Activated CD4-positive, alpha-beta T cell treated with anti-CD3 and anti-CD28 coated beads, Interleukin-2, amount 10 ng/mL, durations not matched to agents 7 days and 5 days (primary cell): Measurements from ENCODE around the gene IL18RAP. TPM values are rescaled to one million over a fixed set of nuclear protein-coding genes. Genes with fewer than 3 reads are reported as not detected.

Source experiments
- CTCF ChIA-PET: fragments of 350-600 bp; sonication (Branson Sonifier 250); formaldehyde crosslinking; loops from one replicate; lab custom pipeline; 2021; ENCODE audit warnings: antibody characterized with exemption; lab: Charles Lee
- POLR2A ChIA-PET: fragments of 350-600 bp; sonication (Branson Sonifier 250); formaldehyde crosslinking; loops from one replicate; lab custom pipeline; 2021; ENCODE audit warnings: antibody characterized with exemption; lab: Charles Lee
- DNase-seq: peaks from one replicate; pipeline ENCODE4 v3.0.0-alpha.2; 2020
- H3K27ac Mint-ChIP-seq: one replicate; pipeline ENCODE4 v1.8.0; 2021; ENCODE audit warnings: mild to moderate bottlenecking, moderate library complexity, mixed read lengths
- H3K27me3 Mint-ChIP-seq: one replicate; pipeline ENCODE4 v1.8.0; 2021; ENCODE audit warnings: mixed read lengths
- H3K36me3 Mint-ChIP-seq: one replicate; pipeline ENCODE4 v1.8.0; 2021; ENCODE audit warnings: low read depth, mixed read lengths
- H3K4me1 Mint-ChIP-seq: one replicate; pipeline ENCODE4 v1.8.0; 2021; ENCODE audit warnings: mixed read lengths
- H3K4me3 Mint-ChIP-seq: one replicate; pipeline ENCODE4 v1.8.0; 2021; ENCODE audit warnings: mild to moderate bottlenecking, moderate library complexity, mixed read lengths
- H3K9me3 Mint-ChIP-seq: one replicate; pipeline ENCODE4 v1.8.0; 2021; ENCODE audit warnings: mixed read lengths
- total RNA-seq, 2 experiments: library from RNA; stranded (reverse); gene quantifications; one replicate each; pipeline ENCODE4 v1.2.3, GENCODE V29; 2021

Gene IL18RAP, protein sequence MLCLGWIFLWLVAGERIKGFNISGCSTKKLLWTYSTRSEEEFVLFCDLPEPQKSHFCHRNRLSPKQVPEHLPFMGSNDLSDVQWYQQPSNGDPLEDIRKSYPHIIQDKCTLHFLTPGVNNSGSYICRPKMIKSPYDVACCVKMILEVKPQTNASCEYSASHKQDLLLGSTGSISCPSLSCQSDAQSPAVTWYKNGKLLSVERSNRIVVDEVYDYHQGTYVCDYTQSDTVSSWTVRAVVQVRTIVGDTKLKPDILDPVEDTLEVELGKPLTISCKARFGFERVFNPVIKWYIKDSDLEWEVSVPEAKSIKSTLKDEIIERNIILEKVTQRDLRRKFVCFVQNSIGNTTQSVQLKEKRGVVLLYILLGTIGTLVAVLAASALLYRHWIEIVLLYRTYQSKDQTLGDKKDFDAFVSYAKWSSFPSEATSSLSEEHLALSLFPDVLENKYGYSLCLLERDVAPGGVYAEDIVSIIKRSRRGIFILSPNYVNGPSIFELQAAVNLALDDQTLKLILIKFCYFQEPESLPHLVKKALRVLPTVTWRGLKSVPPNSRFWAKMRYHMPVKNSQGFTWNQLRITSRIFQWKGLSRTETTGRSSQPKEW
- 1 to 10 TPM; 3.8 TPM for total RNA-seq

DNA sequence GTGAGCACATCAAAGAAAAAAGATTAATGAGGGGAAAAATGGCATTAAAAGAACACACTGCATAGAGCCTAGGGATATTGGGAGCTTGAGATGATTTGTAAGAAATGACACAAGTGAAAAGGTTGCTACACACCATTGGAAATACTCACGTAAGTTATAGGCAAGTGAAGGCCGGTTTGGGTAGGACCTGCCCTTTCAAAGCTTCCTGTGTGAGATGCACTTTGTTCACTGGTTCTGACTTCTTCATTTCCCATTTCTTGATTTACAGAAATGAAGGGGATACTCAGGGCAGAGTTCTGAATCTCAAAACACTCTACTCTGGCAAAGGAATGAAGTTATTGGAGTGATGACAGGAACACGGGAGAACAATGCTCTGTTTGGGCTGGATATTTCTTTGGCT is at the start of gene IL18RAP:
Gene IL18RAP, plus strand, starts transcription at position 251 of the 400 bp plus-strand sequence. Its CDS starts 118 bp downstream, at position 369.
- Mint-ChIP-seq H3K4me3 (no peak within 1 kb of the TSS), H3K4me1 (peaks cover 62% of the 10 kb centered on the region), H3K36me3 (peaks cover 44% of the 10 kb centered on the region), H3K27ac (no peak within 1 kb of the TSS), H3K27me3 (no peaks in the 10 kb centered on the region), H3K9me3 (peaks cover 9% of the 10 kb centered on the region)
- POLR2A ChIA-PET = no interaction called here
- CTCF ChIA-PET = interaction anchor here (1.0 kb wide), 1 partner anchor 162 kb away, joined by 3 read pairs; no protein-coding TSS in a partner anchor
- DNase-seq = no peak

DNA sequence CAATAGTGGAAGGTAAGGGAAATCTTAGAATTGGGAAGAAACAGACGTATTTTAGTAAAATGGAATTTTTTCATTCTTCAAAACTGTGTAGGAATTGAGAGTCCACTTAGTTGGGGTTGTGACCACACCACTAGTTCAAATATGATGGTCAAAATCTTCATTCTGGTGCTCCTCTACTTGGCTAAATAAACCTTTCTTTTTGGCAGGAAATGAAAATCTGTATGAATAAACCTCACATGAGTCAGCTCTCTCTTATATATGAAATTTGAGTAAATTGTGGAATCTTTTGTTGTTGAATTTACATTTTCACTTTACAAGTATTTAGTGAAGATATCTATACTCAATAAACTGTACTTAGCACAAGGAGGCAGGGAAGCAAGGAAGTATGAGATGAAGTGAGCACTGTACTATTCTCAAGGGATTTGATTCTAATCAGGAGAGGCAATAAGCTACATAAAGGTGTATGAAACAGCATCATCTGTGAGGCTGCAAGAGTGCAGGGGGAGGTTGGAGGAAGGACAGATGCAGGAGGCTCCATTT is 46.8 kb upstream of the IL18RAP start:
- Mint-ChIP-seq H3K27me3 (no peaks in the 10 kb centered on the region), H3K27ac (no peak overlapping the region), H3K36me3 (peaks cover 85% of the 10 kb centered on the region), H3K9me3 (peaks cover 28% of the 10 kb centered on the region), H3K4me1 (peaks cover 2% of the 10 kb centered on the region), H3K4me3 (no peak overlapping the region)
- POLR2A ChIA-PET = no interaction called here
- CTCF ChIA-PET = interaction anchor here (0.8 to 1.5 kb wide), 2 partner anchors 17 to 20 kb away, joined by 3 to 4 read pairs; no protein-coding TSS in a partner anchor
- no peak for DNase-seq

- CTCF ChIA-PET = no interaction called here
- H3K27me3 Mint-ChIP-seq = no peaks in the 10 kb centered on the region
- no peak overlapping the region for H3K27ac Mint-ChIP-seq
- H3K4me1 Mint-ChIP-seq = peaks cover 1% of the 10 kb centered on the region
- no peak overlapping the region for H3K4me3 Mint-ChIP-seq
- DNase-seq = no peak
- H3K36me3 Mint-ChIP-seq = peaks cover 86% of the 10 kb centered on the region
- POLR2A ChIA-PET = no interaction called here
- H3K9me3 Mint-ChIP-seq = peaks cover 31% of the 10 kb centered on the region
Observed at GRCh38 chr2:102383722-102384121, 39.2 kb upstream of the IL18RAP start.

- peaks cover 84% of the 10 kb centered on the region for H3K36me3 Mint-ChIP-seq
- DNase-seq = no peak
- H3K9me3 Mint-ChIP-seq = peaks cover 23% of the 10 kb centered on the region
- H3K4me3 Mint-ChIP-seq = no peak overlapping the region
- CTCF ChIA-PET = interaction anchor here (0.9 kb wide), 2 partner anchors 22 to 27 kb away, joined by 3 to 4 read pairs; no protein-coding TSS in a partner anchor
- H3K27me3 Mint-ChIP-seq = no peaks in the 10 kb centered on the region
- POLR2A ChIA-PET = no interaction called here
- peaks cover 1% of the 10 kb centered on the region for H3K4me1 Mint-ChIP-seq
- no peak overlapping the region for H3K27ac Mint-ChIP-seq
Observed at GRCh38 chr2:102385522-102385921, 37.4 kb upstream of the IL18RAP start.

GRCh38 chr2:102386004-102386403 is 37.0 kb upstream of the IL18RAP start:
- Mint-ChIP-seq H3K4me3 (no peak overlapping the region), H3K27ac (no peak overlapping the region), H3K4me1 (peaks cover 2% of the 10 kb centered on the region), H3K9me3 (peaks cover 21% of the 10 kb centered on the region), H3K27me3 (no peaks in the 10 kb centered on the region), H3K36me3 (peaks cover 82% of the 10 kb centered on the region)
- no peak for DNase-seq
- POLR2A ChIA-PET = no interaction called here
- CTCF ChIA-PET = interaction anchor here (0.9 kb wide), 1 partner anchor 27 kb away, joined by 3 read pairs; no protein-coding TSS in a partner anchor

DNA sequence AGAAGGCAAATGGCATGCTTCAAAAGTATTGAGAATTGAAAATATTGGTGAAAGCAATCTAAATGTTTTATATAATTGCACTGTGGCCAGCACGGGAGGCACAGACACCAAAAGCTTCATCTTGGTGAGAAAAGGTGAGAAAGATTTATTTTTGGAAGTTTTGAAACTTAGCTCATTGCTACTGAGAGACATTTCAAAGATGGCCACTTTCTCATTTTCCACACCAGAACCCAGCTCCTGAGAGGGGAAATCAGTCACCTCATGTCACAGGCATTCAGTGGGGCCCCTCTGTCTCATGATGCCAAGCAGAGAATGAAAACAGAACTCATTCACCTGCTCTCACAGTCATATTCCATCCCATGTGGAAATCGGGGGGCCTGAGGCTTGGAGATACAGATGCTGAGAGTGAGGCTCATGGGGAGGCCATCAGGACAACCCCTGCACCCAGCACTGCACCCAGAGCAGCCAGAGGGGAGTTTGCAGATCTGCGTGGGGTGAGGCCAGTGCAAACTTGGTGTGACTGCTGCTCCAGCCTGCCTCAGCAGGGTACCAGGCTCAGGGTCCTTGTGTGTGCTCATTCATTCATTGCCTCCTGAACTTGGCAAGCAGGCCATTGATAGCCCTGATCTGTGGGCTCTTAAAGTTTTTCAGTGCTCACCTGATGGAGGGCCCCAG is 36.0 kb upstream of the IL18RAP start:
- peaks cover 81% of the 10 kb centered on the region for H3K36me3 Mint-ChIP-seq
- CTCF ChIA-PET = interaction anchor here (2.5 kb wide), 1 partner anchor 10 kb away, joined by 6 read pairs; no protein-coding TSS in a partner anchor
- H3K27ac Mint-ChIP-seq = no peak overlapping the region
- peaks cover 19% of the 10 kb centered on the region for H3K9me3 Mint-ChIP-seq
- DNase-seq = no peak
- H3K4me1 Mint-ChIP-seq = peaks cover 11% of the 10 kb centered on the region
- H3K4me3 Mint-ChIP-seq = no peak overlapping the region
- POLR2A ChIA-PET = no interaction called here
- no peaks in the 10 kb centered on the region for H3K27me3 Mint-ChIP-seq

- no peak for DNase-seq
- POLR2A ChIA-PET = no interaction called here
- CTCF ChIA-PET = interaction anchor here (2.5 kb wide), 1 partner anchor 9 kb away, joined by 6 read pairs; no protein-coding TSS in a partner anchor
- peaks cover 11% of the 10 kb centered on the region for H3K4me1 Mint-ChIP-seq
- H3K27me3 Mint-ChIP-seq = no peaks in the 10 kb centered on the region
- peaks cover 16% of the 10 kb centered on the region for H3K9me3 Mint-ChIP-seq
- no peak overlapping the region for H3K4me3 Mint-ChIP-seq
- peaks cover 78% of the 10 kb centered on the region for H3K36me3 Mint-ChIP-seq
- no peak overlapping the region for H3K27ac Mint-ChIP-seq
Observed at GRCh38 chr2:102387763-102388546, 35.0 kb upstream of the IL18RAP start.

DNA sequence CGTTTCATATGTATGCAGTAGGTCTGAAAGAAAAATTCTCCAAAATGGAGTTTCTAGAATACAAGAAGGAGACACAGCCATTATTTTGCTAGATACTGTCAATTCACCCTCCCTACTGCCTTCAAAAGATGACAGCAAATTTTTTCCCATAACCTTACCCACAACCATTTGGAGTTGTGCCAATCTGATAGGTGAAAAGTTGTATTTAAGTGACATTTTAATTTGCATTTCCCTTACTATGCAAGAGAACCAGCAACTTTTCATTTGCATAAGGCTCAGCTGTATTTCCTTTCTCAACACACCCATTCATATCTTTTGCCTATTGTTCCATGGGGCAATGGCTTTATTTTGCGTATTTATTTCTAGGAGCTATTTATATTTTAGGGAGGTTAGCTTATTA is 31.4 kb upstream of the IL18RAP start:
- H3K36me3 Mint-ChIP-seq = peaks cover 58% of the 10 kb centered on the region
- DNase-seq = no peak
- peaks cover 11% of the 10 kb centered on the region for H3K4me1 Mint-ChIP-seq
- no peaks in the 10 kb centered on the region for H3K27me3 Mint-ChIP-seq
- no peak overlapping the region for H3K4me3 Mint-ChIP-seq
- CTCF ChIA-PET = interaction anchor here (2.3 kb wide), 1 partner anchor 17 kb away, joined by 7 read pairs; no protein-coding TSS in a partner anchor
- peaks cover 2% of the 10 kb centered on the region for H3K9me3 Mint-ChIP-seq
- H3K27ac Mint-ChIP-seq = no peak overlapping the region
- POLR2A ChIA-PET = no interaction called here

DNA sequence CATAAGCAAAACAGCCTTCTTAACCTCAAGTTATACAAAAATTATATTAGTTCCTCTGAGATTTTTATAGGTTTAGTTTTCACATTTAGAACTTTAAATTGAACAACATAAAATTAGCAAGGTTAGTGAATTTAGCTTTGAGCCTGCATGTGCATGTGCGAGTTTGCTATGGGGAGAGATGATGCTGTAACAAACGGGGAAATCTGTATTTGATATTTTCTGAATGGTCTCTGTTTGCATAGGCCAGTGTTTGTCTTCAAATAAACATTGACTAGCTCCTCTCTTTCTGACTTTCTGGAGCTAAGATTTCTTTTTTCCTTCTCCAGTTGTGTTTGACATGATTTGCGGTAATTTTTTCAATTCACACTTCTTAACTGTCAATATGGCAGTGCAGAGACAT is 30.9 kb upstream of the IL18RAP start:
- Mint-ChIP-seq H3K27ac (no peak overlapping the region), H3K4me3 (no peak overlapping the region), H3K36me3 (peaks cover 53% of the 10 kb centered on the region), H3K9me3 (peaks cover 2% of the 10 kb centered on the region), H3K4me1 (peaks cover 11% of the 10 kb centered on the region), H3K27me3 (no peaks in the 10 kb centered on the region)
- no peak for DNase-seq
- POLR2A ChIA-PET = no interaction called here
- CTCF ChIA-PET = interaction anchor here (2.3 kb wide), 1 partner anchor 17 kb away, joined by 7 read pairs; no protein-coding TSS in a partner anchor

- Mint-ChIP-seq H3K36me3 (peaks cover 47% of the 10 kb centered on the region), H3K27ac (no peak overlapping the region), H3K4me3 (no peak overlapping the region), H3K9me3 (peaks cover 2% of the 10 kb centered on the region), H3K27me3 (no peaks in the 10 kb centered on the region), H3K4me1 (peaks cover 10% of the 10 kb centered on the region)
- CTCF ChIA-PET = interaction anchor here (2.3 kb wide), 1 partner anchor 16 kb away, joined by 7 read pairs; no protein-coding TSS in a partner anchor
- POLR2A ChIA-PET = no interaction called here
- no peak for DNase-seq
Observed at GRCh38 chr2:102392942-102393341, 30.0 kb upstream of the IL18RAP start.

- POLR2A ChIA-PET = interaction anchor here (0.7 kb wide), 1 partner anchor 40 kb away, joined by 3 read pairs; no protein-coding TSS in a partner anchor
- no peak overlapping the region for H3K27ac Mint-ChIP-seq
- peaks cover 23% of the 10 kb centered on the region for H3K4me1 Mint-ChIP-seq
- peaks cover 26% of the 10 kb centered on the region for H3K36me3 Mint-ChIP-seq
- DNase-seq = no peak
- peaks cover 2% of the 10 kb centered on the region for H3K9me3 Mint-ChIP-seq
- CTCF ChIA-PET = interaction anchor here (1.8 kb wide), 1 partner anchor 8 kb away, joined by 6 read pairs; no protein-coding TSS in a partner anchor
- no peaks in the 10 kb centered on the region for H3K27me3 Mint-ChIP-seq
- no peak overlapping the region for H3K4me3 Mint-ChIP-seq
Observed at GRCh38 chr2:102396012-102396411, 26.9 kb upstream of the IL18RAP start.
